RWPE1 (cell line): ENCODE data around the gene ARHGEF28.

Source experiments
- CTCF ChIA-PET: fragments of 350-600 bp; sonication (Branson Sonifier 250); formaldehyde crosslinking; extraction: SDS; loops from one replicate; lab custom pipeline; 2021; lab: Yijun Ruan, JAX
- POLR2A ChIA-PET: fragments of 400-600 bp; formaldehyde crosslinking; extraction: SDS; loops from one replicate; lab custom pipeline; 2020; ENCODE audit warnings: antibody characterized with exemption; ENCODE audit not compliant: low non-redundant PET; lab: Yijun Ruan, JAX
- DNase-seq: peaks from one replicate; pipeline ENCODE4 v3.0.0; 2012; ENCODE audit warnings: low spot score
- H3K27ac ChIP-seq: fragments of 450-650 bp; 2 replicates; pipeline ENCODE4 v1.5.1; 2017
- TF ChIP-seq, protein P1 (sequence below): fragments of 450-650 bp; conservative IDR thresholded peaks from 2 replicates; pipeline ENCODE4 v1.5.1; 2017; ENCODE audit warnings: low read depth, mild to moderate bottlenecking

ARHGEF28 gene

GRCh38 chr5:73952872-73953271 lies 326.9 kb downstream of the ARHGEF28 start:
- no peak overlapping the region for H3K27ac ChIP-seq
- CTCF ChIA-PET = interaction anchor here (0.6 to 1.0 kb wide), 2 partner anchors 9 to 963 kb away, joined by 3 to 4 read pairs; no protein-coding TSS in a partner anchor
- TF ChIP-seq, protein P1, sequence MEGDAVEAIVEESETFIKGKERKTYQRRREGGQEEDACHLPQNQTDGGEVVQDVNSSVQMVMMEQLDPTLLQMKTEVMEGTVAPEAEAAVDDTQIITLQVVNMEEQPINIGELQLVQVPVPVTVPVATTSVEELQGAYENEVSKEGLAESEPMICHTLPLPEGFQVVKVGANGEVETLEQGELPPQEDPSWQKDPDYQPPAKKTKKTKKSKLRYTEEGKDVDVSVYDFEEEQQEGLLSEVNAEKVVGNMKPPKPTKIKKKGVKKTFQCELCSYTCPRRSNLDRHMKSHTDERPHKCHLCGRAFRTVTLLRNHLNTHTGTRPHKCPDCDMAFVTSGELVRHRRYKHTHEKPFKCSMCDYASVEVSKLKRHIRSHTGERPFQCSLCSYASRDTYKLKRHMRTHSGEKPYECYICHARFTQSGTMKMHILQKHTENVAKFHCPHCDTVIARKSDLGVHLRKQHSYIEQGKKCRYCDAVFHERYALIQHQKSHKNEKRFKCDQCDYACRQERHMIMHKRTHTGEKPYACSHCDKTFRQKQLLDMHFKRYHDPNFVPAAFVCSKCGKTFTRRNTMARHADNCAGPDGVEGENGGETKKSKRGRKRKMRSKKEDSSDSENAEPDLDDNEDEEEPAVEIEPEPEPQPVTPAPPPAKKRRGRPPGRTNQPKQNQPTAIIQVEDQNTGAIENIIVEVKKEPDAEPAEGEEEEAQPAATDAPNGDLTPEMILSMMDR = no peak
- POLR2A ChIA-PET = no interaction called here
- DNase-seq = no peak

- no peak for DNase-seq
- TF ChIP-seq, protein P1 = no peak
- ChIA-PET POLR2A (no interaction called here), CTCF (no interaction called here)
- no peak overlapping the region for H3K27ac ChIP-seq
These were observed 328.4 kb downstream of the ARHGEF28 start for GRCh38 chr5:73954381-73954780.

- POLR2A ChIA-PET = interaction anchor here (0.6 kb wide), 1 partner anchor 577 kb away, joined by 3 read pairs; no protein-coding TSS in a partner anchor
- CTCF ChIA-PET = interaction anchor here (0.6 to 1.3 kb wide), 4 partner anchors 9 to 694 kb away, joined by 3 read pairs; no protein-coding TSS in a partner anchor
- no peak for DNase-seq
- TF ChIP-seq, protein P1 = no peak
- H3K27ac ChIP-seq = no peak overlapping the region
These were observed 329.4 kb downstream of the ARHGEF28 start for GRCh38 chr5:73955271-73955846.

GRCh38 chr5:73957397-73958001 lies 331.5 kb downstream of the ARHGEF28 start:
- POLR2A ChIA-PET = interaction anchor here (0.6 kb wide), 2 partner anchors 19 to 68 kb away, joined by 3 read pairs; no protein-coding TSS in a partner anchor
- peak; percentile 98 for DNase-seq
- peak overlapping the region; percentile 63 for H3K27ac ChIP-seq
- CTCF ChIA-PET = interaction anchor here (0.5 to 0.8 kb wide), 2 partner anchors 13 to 170 kb away, joined by 3 to 4 read pairs; no protein-coding TSS in a partner anchor
- TF ChIP-seq, protein P1 = no peak

GRCh38 chr5:73958037-73958436 lies 332.0 kb downstream of the ARHGEF28 start:
- TF ChIP-seq, protein P1 = no peak
- ChIA-PET CTCF (interaction anchor here (0.8 kb wide), 1 partner anchor 13 kb away, joined by 4 read pairs; no protein-coding TSS in a partner anchor), POLR2A (no interaction called here)
- no peak overlapping the region for H3K27ac ChIP-seq
- DNase-seq = no peak

DNA sequence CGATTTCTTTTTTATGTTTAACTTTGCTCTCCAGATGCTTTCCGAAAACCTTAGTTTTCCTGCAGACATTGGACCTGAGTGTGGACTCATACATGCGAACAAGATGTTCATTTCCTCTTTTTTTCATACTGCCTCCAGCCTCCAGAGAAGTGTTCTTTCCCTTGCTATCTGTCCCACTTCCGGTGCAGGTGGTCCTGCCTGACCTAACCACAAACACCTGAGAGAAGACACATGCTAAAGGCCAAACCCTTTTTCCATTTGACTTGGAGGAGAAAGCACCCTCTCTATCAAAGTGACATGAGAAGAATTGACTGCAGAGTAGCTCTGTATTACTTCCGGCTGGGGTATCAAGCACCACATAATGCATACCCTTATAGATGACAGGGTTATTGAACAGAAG lies 334.0 kb downstream of the ARHGEF28 start:
- TF ChIP-seq, protein P1 = no peak
- no peak overlapping the region for H3K27ac ChIP-seq
- CTCF ChIA-PET = no interaction called here
- POLR2A ChIA-PET = no interaction called here
- DNase-seq = no peak
